Measurements from ENCODE around the gene SAMD11. TPM values are rescaled to one million over a fixed set of nuclear protein-coding genes. Genes with fewer than 3 reads are reported as not detected.
A peak's percentile ranks its signal among the peaks of the same experiment; 100 is the strongest.

The SAMD11 gene
- total RNA-seq, 2 donors from 2014 or later = 4.5 to 61.6 TPM

- Histone ChIP-seq H3K27ac (no peak within 1 kb of the TSS), H3K4me1 (replicated peaks) (no peaks in the 10 kb centered on the region), H3K36me3 (no peaks in the 10 kb centered on the region), H3K27me3 (replicated peaks; ENCODE audit: insufficient read depth) (peaks cover 1% of the 10 kb centered on the region), H3K4me3 (no peak within 1 kb of the TSS), H3K9me3 (no peaks in the 10 kb centered on the region)
- DNase-seq (ENCODE audit: low spot score) = no peak
- WGBS = 63% methylated on average over 28 of the region's 28 CpGs
- intact Hi-C loops (cut with DNase I) = no loop called here
- no peak for TF ChIP-seq POLR2A (IDR thresholded peaks at IDR 0.05)
- TF ChIP-seq POLR2AphosphoS5 (IDR thresholded peaks at IDR 0.05) = no peak
- TF ChIP-seq, protein P1, sequence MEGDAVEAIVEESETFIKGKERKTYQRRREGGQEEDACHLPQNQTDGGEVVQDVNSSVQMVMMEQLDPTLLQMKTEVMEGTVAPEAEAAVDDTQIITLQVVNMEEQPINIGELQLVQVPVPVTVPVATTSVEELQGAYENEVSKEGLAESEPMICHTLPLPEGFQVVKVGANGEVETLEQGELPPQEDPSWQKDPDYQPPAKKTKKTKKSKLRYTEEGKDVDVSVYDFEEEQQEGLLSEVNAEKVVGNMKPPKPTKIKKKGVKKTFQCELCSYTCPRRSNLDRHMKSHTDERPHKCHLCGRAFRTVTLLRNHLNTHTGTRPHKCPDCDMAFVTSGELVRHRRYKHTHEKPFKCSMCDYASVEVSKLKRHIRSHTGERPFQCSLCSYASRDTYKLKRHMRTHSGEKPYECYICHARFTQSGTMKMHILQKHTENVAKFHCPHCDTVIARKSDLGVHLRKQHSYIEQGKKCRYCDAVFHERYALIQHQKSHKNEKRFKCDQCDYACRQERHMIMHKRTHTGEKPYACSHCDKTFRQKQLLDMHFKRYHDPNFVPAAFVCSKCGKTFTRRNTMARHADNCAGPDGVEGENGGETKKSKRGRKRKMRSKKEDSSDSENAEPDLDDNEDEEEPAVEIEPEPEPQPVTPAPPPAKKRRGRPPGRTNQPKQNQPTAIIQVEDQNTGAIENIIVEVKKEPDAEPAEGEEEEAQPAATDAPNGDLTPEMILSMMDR (IDR thresholded peaks at IDR 0.05) = no peak
Observed at GRCh38 chr1:981955-982558, 58.3 kb downstream of the SAMD11 start, which contains the start of gene PERM1. Gene PERM1 (minus strand): TSS chr1:982093. CDS start chr1:981029, 1,064 bp downstream.

DNA sequence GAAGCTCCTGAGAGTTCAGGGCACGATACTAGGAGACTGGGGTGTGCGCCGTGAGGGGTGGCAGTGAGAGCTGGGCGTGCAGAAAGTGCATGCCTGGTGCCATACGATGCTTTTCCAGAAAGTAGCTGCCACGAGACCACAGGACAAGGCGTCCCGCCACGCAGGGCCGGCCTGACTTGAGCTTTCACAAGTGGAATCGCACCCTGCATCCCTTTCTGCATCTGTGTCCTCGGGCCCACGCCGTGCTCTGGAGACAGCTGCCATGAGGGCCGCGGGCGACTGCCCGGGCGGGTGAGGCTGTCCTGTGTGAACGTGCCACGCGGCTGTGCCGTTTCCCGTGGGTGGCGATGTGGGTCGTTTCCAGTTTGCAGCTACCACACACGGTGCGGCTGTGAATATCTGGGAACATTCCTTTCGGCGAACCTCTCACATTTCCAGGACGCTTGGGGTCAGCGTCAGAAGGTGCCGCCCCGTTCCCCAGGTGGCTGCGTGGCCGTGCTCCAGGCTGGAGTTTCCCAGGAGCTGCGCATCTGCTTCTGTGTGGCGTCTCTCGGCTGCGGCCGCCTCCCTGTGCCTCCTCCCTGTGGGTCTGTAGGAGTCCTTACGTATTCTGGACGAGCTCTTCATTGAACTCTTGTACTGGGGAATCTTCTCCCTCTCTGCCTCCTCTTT lies 59.2 kb downstream of the SAMD11 start:
- 65% methylated on average over 43 of the region's 43 CpGs for WGBS
- TF ChIP-seq POLR2AphosphoS5 (IDR thresholded peaks at IDR 0.05) (no peak), POLR2A (IDR thresholded peaks at IDR 0.05) (no peak)
- TF ChIP-seq, protein P1 (IDR thresholded peaks at IDR 0.05) = no peak
- Histone ChIP-seq H3K4me3 (no peak overlapping the region), H3K4me1 (replicated peaks) (no peaks in the 10 kb centered on the region), H3K27me3 (replicated peaks; ENCODE audit: insufficient read depth) (peaks cover 1% of the 10 kb centered on the region), H3K36me3 (no peaks in the 10 kb centered on the region), H3K27ac (no peak overlapping the region), H3K9me3 (no peaks in the 10 kb centered on the region)
- DNase-seq (ENCODE audit: low spot score) = no peak
- intact Hi-C loops (cut with DNase I) = loop anchor here (1.0 kb wide), 1 partner anchor 80 kb away; no protein-coding TSS in a partner anchor

- H3K36me3 ChIP-seq = no peaks in the 10 kb centered on the region
- no peaks in the 10 kb centered on the region for H3K9me3 ChIP-seq
- intact Hi-C loops (cut with DNase I) = loop anchor here (1.0 kb wide), 1 partner anchor 79 kb away; no protein-coding TSS in a partner anchor
- no peak for DNase-seq (ENCODE audit: low spot score)
- no peak overlapping the region for H3K4me3 ChIP-seq
- H3K27me3 ChIP-seq (replicated peaks; ENCODE audit: insufficient read depth) = peaks cover 1% of the 10 kb centered on the region
- WGBS = 17% methylated on average over 26 of the region's 29 CpGs
- no peaks in the 10 kb centered on the region for H3K4me1 ChIP-seq (replicated peaks)
- TF ChIP-seq, protein P1 (IDR thresholded peaks at IDR 0.05) = peak; percentile 61 to 82 (median 71)
- TF ChIP-seq POLR2A (IDR thresholded peaks at IDR 0.05) (no peak), POLR2AphosphoS5 (IDR thresholded peaks at IDR 0.05) (no peak)
- H3K27ac ChIP-seq = no peak overlapping the region
Observed at GRCh38 chr1:983798-984475, 60.2 kb downstream of the SAMD11 start.

DNA sequence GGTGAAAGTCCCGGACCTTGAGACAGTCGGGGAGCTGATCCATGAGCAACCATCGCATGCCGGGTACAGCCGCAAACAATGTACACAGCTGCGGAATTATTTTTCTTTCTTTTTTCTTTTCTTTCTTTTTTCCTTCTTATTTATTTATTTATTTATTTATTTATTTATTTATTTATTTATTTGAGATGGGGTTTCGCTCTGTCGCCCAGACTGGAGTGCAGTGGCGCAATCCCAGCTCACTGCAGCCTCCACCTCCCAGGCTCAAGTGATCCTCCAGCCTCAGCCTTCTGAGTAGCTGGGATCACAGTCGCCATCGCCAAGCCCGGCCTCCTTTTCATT lies 60.7 kb downstream of the SAMD11 start:
- Histone ChIP-seq H3K9me3 (no peaks in the 10 kb centered on the region), H3K27ac (no peak overlapping the region), H3K4me3 (no peak overlapping the region), H3K4me1 (replicated peaks) (no peaks in the 10 kb centered on the region), H3K36me3 (no peaks in the 10 kb centered on the region), H3K27me3 (replicated peaks; ENCODE audit: insufficient read depth) (peaks cover 1% of the 10 kb centered on the region)
- intact Hi-C loops (cut with DNase I) = no loop called here
- TF ChIP-seq POLR2AphosphoS5 (IDR thresholded peaks at IDR 0.05) (no peak), POLR2A (IDR thresholded peaks at IDR 0.05) (no peak)
- TF ChIP-seq, protein P1 (IDR thresholded peaks at IDR 0.05) = no peak
- no peak for DNase-seq (ENCODE audit: low spot score)
- 48% methylated on average over 11 of the region's 12 CpGs for WGBS

Measured in prostate gland (tissue), 2 donors.